LoVo (cell line): Measurements from ENCODE around the gene CDH13.

Experiments
- DNase-seq: peaks from one replicate; pipeline ENCODE4 v3.0.0-alpha.2; 2016; ENCODE audit warnings: low spot score

The CDH13 gene

GRCh38 chr16:83771306-83771942 lies 1144.7 kb downstream of the CDH13 start:
- no peak for DNase-seq

- no peak for DNase-seq
Measured at GRCh38 chr16:83772806-83773205, 1146.0 kb downstream of the CDH13 start.

GRCh38 chr16:83774066-83774465 lies 1147.3 kb downstream of the CDH13 start:
- DNase-seq: no peak

- no peak for DNase-seq
Measured at GRCh38 chr16:83776944-83777343, 1150.2 kb downstream of the CDH13 start.

GRCh38 chr16:83779886-83780285 lies 1153.1 kb downstream of the CDH13 start:
- DNase-seq: no peak

GRCh38 chr16:83785455-83785854 lies 1158.7 kb downstream of the CDH13 start:
- DNase-seq: no peak

GRCh38 chr16:83789642-83790401 lies 1163.1 kb downstream of the CDH13 start:
- DNase-seq: no peak

GRCh38 chr16:83791916-83792315 lies 1165.1 kb downstream of the CDH13 start:
- no peak for DNase-seq

GRCh38 chr16:83792391-83792790 lies 1165.6 kb downstream of the CDH13 start:
- no peak for DNase-seq

- no peak for DNase-seq
Measured at GRCh38 chr16:83793179-83793578, 1166.4 kb downstream of the CDH13 start.

- DNase-seq: no peak
Measured at GRCh38 chr16:83794860-83795554, 1168.2 kb downstream of the CDH13 start.

GRCh38 chr16:83797013-83797412 lies 1170.2 kb downstream of the CDH13 start:
- DNase-seq: no peak

GRCh38 chr16:83799336-83799735 lies 1172.6 kb downstream of the CDH13 start:
- DNase-seq: no peak

- no peak for DNase-seq
Measured at GRCh38 chr16:83802135-83802534, 1175.4 kb downstream of the CDH13 start.

- DNase-seq: no peak
Measured at GRCh38 chr16:83802554-83803205, 1175.9 kb downstream of the CDH13 start.

- DNase-seq: no peak
Measured at GRCh38 chr16:83803811-83804210, 1177.0 kb downstream of the CDH13 start.

GRCh38 chr16:83804366-83804765 lies 1177.6 kb downstream of the CDH13 start:
- DNase-seq: no peak

GRCh38 chr16:83806036-83806435 lies 1179.3 kb downstream of the CDH13 start:
- DNase-seq: no peak

GRCh38 chr16:83806731-83807130 lies 1180.0 kb downstream of the CDH13 start:
- no peak for DNase-seq

- no peak for DNase-seq
Measured at GRCh38 chr16:83807327-83807709, 1180.5 kb downstream of the CDH13 start.

GRCh38 chr16:83807710-83808572 lies 1181.2 kb downstream of the CDH13 start, which contains the start of gene HSBP1:
HSBP1 (plus strand) TSS chr16:83807978; CDS start chr16:83808077, 99 bp downstream.
- peak; percentile 94 for DNase-seq
